ENCODE data around the gene SUCO.

- TF ChIP-seq ZNF75D (CRISPR knock-in tag; IDR thresholded peaks at IDR 0.05; ENCODE audit: borderline replicate concordance) (no peak), CTCF (CRISPR knock-in tag; IDR thresholded peaks at IDR 0.05) (no peak), HNF4G (IDR thresholded peaks at IDR 0.05; ENCODE audit: borderline replicate concordance, low read depth, low read length) (no peak), HNF4G (CRISPR knock-in tag; IDR thresholded peaks at IDR 0.05; ENCODE audit: borderline replicate concordance, low read depth) (no peak), ZNF501 (CRISPR knock-in tag; IDR thresholded peaks at IDR 0.05) (no peak), ZNF44 (CRISPR knock-in tag; IDR thresholded peaks at IDR 0.05) (no peak), CBFB (CRISPR knock-in tag; IDR thresholded peaks at IDR 0.05) (no peak), EZH2 (conservative IDR thresholded peaks at IDR 0.05; ENCODE audit: low read depth, low read length) (no peak), STAT5B (CRISPR knock-in tag; IDR thresholded peaks at IDR 0.05) (no peak), MNT (IDR thresholded peaks at IDR 0.05) (no peak), POLR2AphosphoS5 (IDR thresholded peaks at IDR 0.05; ENCODE audit: low read depth, low read length) (no peak)
These were observed 126.0 kb downstream of the SUCO start, which contains the start of gene FASLG for GRCh38 chr1:172658871-172659453.

Measured in HepG2 (cell line).